ENCODE results near the gene PLEKHB2.
A peak's percentile ranks its signal among the peaks of the same experiment; 100 is the strongest.
"Not testable (repeated sequence)": the region's sequence is repeated elsewhere in the genome, so short reads cannot be mapped to it uniquely, and the experiment has no call there.

PLEKHB2 gene

GRCh38 chr2:131105156-131105949 lies at the start of gene PLEKHB2:
Gene PLEKHB2 (plus strand): TSS chr2:131105336. CDS start chr2:131120942, 15,606 bp downstream.
- peak within 1 kb of the TSS; percentile 97 for H3K4me3 ChIP-seq (ENCODE audit: low read depth, low read length)
- DNase-seq (ENCODE audit: low read depth), result peak; percentile 60

DNA sequence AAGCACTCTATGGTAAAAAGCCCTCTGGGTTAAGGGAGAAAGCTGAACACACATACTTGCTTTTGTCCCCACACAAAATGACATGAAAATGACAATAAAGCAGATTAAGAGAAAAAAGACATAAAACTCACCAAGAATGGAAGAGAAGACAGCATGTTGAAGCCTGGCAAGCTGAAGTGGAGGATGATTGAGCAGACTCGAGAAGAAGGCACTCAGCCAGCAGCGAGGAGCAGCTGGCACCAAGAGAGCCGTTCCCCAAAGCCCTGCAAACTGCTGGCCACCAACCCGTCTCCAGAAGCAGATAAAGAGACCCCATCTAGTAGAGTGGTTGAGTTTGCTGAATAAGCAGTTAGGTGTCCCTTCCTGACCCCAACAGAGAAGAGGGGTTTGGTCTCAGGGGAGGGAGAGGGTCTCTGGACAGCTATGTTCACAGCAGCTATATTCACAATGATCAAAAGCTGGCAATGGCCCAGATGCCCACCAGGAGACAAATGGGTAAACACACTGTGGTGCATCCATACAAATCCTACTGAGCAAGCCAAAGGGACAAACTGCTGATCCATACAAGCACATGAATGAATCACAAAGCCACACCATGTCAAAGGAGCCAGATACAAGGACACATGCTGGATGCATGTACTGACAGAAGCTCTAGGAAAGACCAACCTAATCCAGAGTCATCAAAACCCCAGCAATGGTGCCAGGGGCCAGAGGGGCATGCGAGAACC lies 48.8 kb upstream of the PLEKHB2 start:
- H3K4me3 ChIP-seq (ENCODE audit: low read depth, low read length), result no peak overlapping the region
- no peak for DNase-seq (ENCODE audit: low read depth)

DNA sequence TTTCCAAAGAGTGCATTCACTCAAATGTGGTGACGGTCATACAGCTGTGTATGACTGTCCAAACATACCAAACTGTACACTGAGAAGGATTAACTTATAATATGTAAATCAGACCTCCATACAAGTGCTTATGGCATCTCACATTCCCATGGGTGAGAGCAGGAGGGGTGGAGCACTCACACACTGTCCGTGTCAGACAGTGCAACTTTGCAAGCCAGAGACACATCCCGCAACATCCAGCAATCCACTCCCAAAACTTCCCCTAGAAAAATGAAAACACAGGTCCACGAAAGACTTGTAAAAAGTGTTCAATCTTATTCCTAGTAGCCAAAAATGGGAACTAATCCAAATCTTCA lies 48.2 kb upstream of the PLEKHB2 start:
- no peak overlapping the region for H3K4me3 ChIP-seq (ENCODE audit: low read depth, low read length)

GRCh38 chr2:131058214-131058843 lies 46.8 kb upstream of the PLEKHB2 start:
- H3K4me3 ChIP-seq (ENCODE audit: low read depth, low read length), result no peak overlapping the region
- no peak for DNase-seq (ENCODE audit: low read depth)

More for the DNA sequence above, 48.2 kb upstream of the PLEKHB2 start:
- no peak for DNase-seq (ENCODE audit: low read depth)

DNA sequence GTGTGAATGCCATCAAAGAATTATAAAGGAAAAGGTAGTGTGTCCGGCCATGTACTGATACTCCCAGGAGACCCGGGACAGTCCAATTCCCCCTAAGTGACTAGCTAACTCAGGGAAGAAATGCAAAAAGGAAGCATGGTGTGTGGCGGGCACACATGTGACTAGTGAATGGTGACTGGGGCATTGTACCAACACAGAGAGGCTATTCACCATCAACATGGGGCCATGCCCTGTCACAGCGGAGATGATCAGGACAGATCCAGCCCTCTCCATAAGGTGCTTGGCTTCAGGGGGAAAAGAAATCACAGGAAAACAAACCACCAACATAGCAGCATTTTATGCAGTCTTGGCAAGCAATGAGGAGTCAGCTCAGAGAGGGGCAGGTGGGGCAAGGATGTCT lies 46.2 kb upstream of the PLEKHB2 start:
- no peak overlapping the region for H3K4me3 ChIP-seq (ENCODE audit: low read depth, low read length)
- no peak for DNase-seq (ENCODE audit: low read depth)

DNA sequence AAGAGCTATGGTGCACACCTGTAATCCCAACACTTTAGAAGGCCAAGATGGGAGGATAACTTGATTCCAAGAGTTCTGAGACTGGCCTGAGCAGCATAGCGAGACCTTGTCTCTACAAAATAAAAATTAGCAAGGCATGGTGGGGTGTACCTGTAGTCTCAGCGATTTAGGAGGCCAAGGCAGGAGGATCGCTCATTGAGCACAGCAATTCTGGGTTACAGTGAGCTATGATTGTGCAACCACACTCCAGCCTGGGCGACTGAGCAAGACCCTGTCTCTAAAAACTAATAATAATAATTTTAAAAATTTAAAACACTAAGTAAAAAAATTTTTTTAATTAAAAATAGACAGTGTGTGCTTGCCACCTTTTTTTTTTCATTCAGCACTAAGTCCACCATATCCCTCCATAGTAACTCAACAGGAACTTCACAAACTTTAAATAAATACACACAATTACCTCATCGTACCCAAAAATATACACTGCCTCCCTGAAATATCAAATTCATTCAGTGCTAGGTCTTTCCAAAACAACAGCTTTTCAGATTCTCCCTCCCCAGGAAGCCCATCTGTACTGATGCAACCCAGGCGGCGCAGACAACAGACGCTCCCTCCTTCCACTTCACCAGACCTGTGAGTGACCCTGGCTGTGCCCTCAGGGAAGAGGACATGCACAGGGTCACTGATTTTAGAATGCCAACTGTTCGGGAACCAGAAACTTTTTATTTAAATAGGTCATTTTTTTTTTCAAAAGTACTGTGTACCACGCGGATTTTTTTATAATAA lies 41.4 kb upstream of the PLEKHB2 start:
- DNase-seq (ENCODE audit: low read depth), result no peak

DNA sequence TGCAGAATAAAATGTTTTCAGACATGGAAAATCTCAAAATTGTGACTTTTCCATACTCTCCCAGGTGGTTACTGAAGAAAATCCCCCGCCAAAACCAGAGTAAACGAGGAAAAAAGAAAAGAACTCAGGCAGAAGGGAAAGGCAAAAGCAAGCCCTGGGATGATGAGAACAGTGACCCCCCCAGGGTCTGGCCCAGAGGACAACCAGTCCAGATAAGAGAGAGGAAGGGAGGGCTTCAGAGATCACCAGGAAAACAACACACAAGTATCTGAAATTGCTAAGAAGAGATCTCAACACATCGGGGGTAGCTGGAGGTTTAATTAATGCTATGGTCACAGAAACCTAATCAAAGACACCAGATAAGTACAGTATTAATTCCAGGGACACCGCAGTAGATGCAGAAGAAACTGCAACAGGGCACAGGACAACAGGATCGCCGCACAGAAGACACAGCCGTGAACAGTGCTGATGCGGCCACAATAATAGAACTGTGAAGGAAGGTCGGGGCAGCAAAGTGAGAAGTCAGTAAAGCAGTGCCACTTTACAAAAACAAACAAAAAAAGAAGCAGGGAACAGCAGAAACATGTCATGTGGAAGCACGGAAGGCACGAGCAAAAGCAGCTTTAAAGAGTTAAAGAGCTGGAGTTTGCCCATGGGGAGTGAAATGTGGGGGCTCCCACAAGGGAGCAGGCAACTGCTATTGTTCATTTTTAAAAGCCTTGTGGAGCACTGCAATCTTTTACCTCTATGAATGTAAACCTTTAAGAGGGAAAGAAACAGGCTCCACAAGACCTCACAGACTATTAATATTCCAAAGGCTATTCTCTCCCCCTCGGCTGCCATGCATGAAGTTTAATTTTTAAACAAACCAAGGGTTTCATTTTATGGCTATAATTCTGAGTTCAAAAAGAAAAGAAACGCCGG lies 40.3 kb upstream of the PLEKHB2 start:
- no peak overlapping the region for H3K4me3 ChIP-seq (ENCODE audit: low read depth, low read length)
- DNase-seq (ENCODE audit: low read depth), result no peak

More for the DNA sequence above, 41.4 kb upstream of the PLEKHB2 start:
- H3K4me3 ChIP-seq (ENCODE audit: low read depth, low read length), result no peak overlapping the region

- no peak for DNase-seq (ENCODE audit: low read depth)
- H3K4me3 ChIP-seq (ENCODE audit: low read depth, low read length), result no peak overlapping the region
These were observed 37.5 kb upstream of the PLEKHB2 start for GRCh38 chr2:131067465-131068125.

DNA sequence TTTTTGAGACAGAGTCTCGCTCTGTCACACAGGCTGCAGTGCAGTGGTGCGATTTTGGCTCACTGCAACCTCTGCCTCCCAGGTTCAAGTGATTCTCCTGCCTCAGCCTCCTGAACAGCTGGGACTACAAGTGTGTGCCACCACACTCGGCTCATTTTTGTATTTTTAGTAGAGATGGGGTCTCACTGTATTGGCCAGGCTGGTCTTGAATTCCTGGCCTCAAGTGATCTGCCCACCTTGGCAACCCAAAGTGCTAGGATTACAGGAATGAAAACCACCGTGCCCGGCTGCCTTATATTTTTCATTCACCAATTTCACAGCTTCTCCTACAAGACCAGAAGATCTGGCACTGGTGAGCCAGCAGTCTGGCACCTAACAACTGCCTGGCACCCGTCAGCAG lies 37.0 kb upstream of the PLEKHB2 start:
- H3K4me3 ChIP-seq (ENCODE audit: low read depth, low read length); DNase-seq (ENCODE audit: low read depth): not testable (repeated sequence)

DNA sequence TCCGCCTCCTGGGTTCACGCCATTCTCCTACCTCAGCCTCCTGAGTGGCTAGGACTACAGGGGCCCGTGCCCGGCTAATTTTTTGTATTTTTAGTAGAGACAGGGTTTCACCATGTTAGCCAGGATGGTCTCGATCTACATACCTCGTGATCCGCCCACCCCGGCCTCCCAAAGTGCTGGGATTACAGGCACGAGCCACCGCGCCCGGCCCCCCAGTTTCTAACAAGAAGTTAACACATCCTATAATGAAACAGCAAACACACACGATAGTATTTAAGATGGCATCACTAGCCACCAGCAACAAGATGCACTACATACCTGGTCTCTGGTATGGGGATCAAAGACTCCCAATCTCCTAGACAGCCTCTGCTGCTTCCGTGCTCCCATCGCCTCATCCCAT lies 29.6 kb upstream of the PLEKHB2 start:
- not testable (repeated sequence) for DNase-seq (ENCODE audit: low read depth); H3K4me3 ChIP-seq (ENCODE audit: low read depth, low read length)

GRCh38 chr2:131076707-131077106 lies 28.4 kb upstream of the PLEKHB2 start:
- no peak overlapping the region for H3K4me3 ChIP-seq (ENCODE audit: low read depth, low read length)
- DNase-seq (ENCODE audit: low read depth), result no peak

GRCh38 chr2:131077182-131077846 lies 27.8 kb upstream of the PLEKHB2 start:
- no peak for DNase-seq (ENCODE audit: low read depth)
- no peak overlapping the region for H3K4me3 ChIP-seq (ENCODE audit: low read depth, low read length)

GRCh38 chr2:131077966-131078365 lies 27.2 kb upstream of the PLEKHB2 start:
- no peak overlapping the region for H3K4me3 ChIP-seq (ENCODE audit: low read depth, low read length)
- DNase-seq (ENCODE audit: low read depth), result no peak

- DNase-seq (ENCODE audit: low read depth); H3K4me3 ChIP-seq (ENCODE audit: low read depth, low read length): not testable (repeated sequence)
These were observed 25.2 kb upstream of the PLEKHB2 start for GRCh38 chr2:131079931-131080330.

GRCh38 chr2:131081190-131081589 lies 23.9 kb upstream of the PLEKHB2 start:
- no peak overlapping the region for H3K4me3 ChIP-seq (ENCODE audit: low read depth, low read length)
- no peak for DNase-seq (ENCODE audit: low read depth)

DNA sequence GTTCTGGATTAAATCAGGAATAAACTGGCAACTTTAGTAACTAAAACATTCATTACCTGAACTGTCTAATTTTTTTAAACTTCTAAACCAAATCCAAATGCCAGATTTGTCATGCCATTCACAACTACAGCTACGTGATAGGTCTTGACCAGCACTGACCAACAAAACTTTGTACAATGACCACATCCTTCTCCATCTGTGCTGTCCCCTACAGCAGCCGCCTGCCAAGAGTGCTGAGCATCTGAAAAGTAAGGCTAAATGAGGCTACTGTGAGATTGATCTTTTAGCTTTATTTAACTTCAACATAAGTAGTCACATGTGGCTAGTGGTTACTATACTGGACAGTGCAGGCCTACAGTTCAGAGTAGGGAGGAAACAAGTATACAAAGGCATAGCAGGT lies 19.5 kb upstream of the PLEKHB2 start:
- DNase-seq (ENCODE audit: low read depth), result no peak
- H3K4me3 ChIP-seq (ENCODE audit: low read depth, low read length), result no peak overlapping the region

GRCh38 chr2:131092458-131093005 lies 12.6 kb upstream of the PLEKHB2 start:
- H3K4me3 ChIP-seq (ENCODE audit: low read depth, low read length), result peak overlapping the region; percentile 80
- no peak for DNase-seq (ENCODE audit: low read depth)

All from skeletal muscle cell (primary cell).